ENCODE measurements around the gene GDPD5. TPM values are rescaled to one million over a fixed set of nuclear protein-coding genes. Genes with fewer than 3 reads are reported as not detected.

The GDPD5 gene
- total RNA-seq, 1 donor from 2014 or later, result 36.6 TPM

DNA sequence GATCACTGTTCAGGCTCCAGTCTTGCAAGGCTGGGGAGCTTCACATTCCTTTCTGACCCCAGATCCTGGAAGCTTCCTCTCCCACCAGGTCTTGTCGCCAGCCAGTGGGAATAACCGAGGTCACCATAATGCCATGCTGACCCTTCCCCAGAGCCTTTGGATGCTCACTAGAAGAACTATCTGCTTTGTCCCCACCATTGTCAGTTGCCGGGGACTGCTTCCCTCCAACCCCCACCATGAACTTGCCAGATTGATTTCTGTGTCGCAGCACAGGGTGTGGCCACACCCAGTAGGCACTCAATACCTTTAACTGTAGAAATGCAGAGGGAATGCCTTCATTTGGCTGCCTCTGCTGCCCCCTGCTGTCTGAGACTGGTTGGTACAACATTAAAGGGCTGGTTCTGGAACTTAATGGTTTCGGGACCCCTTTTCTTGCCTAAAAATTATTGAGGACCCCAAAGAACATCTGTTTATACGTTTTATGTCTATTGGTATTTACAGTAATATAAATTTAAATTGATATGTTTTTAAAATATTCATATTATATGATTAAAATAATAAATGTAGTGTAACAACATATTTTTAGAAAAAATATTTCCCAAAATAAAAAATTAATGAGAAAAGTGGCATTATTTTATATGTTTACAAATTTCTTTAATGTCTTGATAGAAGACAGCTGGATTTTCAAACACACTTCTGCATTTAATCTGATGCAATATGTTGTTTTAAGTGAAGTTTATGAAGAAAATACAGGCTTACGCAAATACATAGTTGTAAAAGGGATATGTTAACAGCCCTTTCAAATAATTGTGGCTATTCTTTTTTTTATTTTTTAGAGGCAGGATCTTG, 6.7 kb upstream of the GDPD5 start:
- TF ChIP-seq, protein P1, sequence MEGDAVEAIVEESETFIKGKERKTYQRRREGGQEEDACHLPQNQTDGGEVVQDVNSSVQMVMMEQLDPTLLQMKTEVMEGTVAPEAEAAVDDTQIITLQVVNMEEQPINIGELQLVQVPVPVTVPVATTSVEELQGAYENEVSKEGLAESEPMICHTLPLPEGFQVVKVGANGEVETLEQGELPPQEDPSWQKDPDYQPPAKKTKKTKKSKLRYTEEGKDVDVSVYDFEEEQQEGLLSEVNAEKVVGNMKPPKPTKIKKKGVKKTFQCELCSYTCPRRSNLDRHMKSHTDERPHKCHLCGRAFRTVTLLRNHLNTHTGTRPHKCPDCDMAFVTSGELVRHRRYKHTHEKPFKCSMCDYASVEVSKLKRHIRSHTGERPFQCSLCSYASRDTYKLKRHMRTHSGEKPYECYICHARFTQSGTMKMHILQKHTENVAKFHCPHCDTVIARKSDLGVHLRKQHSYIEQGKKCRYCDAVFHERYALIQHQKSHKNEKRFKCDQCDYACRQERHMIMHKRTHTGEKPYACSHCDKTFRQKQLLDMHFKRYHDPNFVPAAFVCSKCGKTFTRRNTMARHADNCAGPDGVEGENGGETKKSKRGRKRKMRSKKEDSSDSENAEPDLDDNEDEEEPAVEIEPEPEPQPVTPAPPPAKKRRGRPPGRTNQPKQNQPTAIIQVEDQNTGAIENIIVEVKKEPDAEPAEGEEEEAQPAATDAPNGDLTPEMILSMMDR (IDR thresholded peaks at IDR 0.05), result peak; percentile 88 to 97 (median 92)
- TF ChIP-seq POLR2AphosphoS5 (IDR thresholded peaks at IDR 0.05; ENCODE audit: insufficient read depth in 1 of 2, low read depth in 1 of 2) (peak in 1 of 2 donors; percentile 36), POLR2A (IDR thresholded peaks at IDR 0.05) (no peak)
- Histone ChIP-seq H3K4me1 (peaks cover 11% of the 10 kb centered on the region), H3K27ac (no peak overlapping the region), H3K9me3 (no peaks in the 10 kb centered on the region), H3K4me3 (no peak overlapping the region), H3K36me3 (no peaks in the 10 kb centered on the region), H3K27me3 (no peaks in the 10 kb centered on the region)
- intact Hi-C loops (cut with DNase I), result loop anchor here (2.0 kb wide), 1 partner anchor 88 kb away; no protein-coding TSS in a partner anchor
- DNase-seq (ENCODE audit: extremely low spot score in 2 of 2), result no peak

DNA sequence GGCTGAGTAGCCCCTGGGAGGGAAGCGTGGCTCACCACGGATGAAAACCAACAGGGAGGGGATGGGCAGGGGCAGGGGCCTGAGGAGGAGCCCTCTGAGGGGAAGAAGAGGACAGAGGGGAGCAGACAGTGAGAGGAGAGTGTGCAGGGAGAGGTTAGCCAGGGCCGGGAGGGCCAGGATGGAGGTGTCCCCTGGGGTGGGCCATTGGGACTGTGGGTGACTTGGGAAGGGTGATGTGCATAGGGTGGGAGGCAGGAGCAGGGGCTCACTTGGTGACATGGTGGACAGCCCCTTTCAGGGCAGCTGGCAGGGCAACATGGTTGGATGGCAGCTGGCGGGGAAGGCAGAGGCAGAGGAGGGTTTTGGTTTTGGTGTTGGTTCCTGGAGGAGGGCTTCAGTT, 5.6 kb upstream of the GDPD5 start:
- H3K4me1 ChIP-seq, result peaks cover 15% of the 10 kb centered on the region
- TF ChIP-seq POLR2AphosphoS5 (IDR thresholded peaks at IDR 0.05; ENCODE audit: insufficient read depth in 1 of 2, low read depth in 1 of 2) (no peak), POLR2A (IDR thresholded peaks at IDR 0.05) (no peak)
- TF ChIP-seq, protein P1 (IDR thresholded peaks at IDR 0.05), result no peak
- no peak for DNase-seq (ENCODE audit: extremely low spot score in 2 of 2)
- no peaks in the 10 kb centered on the region for H3K9me3 ChIP-seq
- intact Hi-C loops (cut with DNase I), result no loop called here
- no peak overlapping the region for H3K4me3 ChIP-seq
- H3K27ac ChIP-seq, result no peak overlapping the region
- no peaks in the 10 kb centered on the region for H3K36me3 ChIP-seq
- H3K27me3 ChIP-seq, result no peaks in the 10 kb centered on the region

DNA sequence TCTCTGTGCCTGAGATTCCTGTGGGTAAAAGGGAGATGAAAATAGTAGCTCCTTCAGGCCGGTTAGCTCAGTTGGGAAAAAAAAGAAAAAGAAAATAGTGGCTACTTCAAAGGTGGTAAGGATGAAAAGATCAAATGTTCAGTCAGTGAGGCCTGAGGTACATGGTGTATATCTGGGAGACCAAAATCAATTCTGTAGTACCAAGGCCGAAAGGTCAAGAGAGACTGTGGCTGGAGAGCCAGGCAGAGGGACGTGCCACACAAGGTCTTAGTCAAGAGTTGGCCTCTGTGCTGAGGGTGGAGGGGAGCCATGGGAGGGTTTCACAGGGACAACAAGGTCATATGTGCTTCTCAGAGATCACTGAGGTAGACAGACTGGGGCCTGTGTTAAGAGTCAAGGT, 4.8 kb upstream of the GDPD5 start:
- DNase-seq (ENCODE audit: extremely low spot score in 2 of 2), result no peak
- Histone ChIP-seq H3K4me3 (no peak overlapping the region), H3K27ac (no peak overlapping the region), H3K27me3 (no peaks in the 10 kb centered on the region), H3K9me3 (no peaks in the 10 kb centered on the region), H3K4me1 (peaks cover 19% of the 10 kb centered on the region), H3K36me3 (no peaks in the 10 kb centered on the region)
- intact Hi-C loops (cut with DNase I), result no loop called here
- TF ChIP-seq POLR2A (IDR thresholded peaks at IDR 0.05) (no peak), POLR2AphosphoS5 (IDR thresholded peaks at IDR 0.05; ENCODE audit: insufficient read depth in 1 of 2, low read depth in 1 of 2) (no peak)
- TF ChIP-seq, protein P1 (IDR thresholded peaks at IDR 0.05), result no peak

DNA sequence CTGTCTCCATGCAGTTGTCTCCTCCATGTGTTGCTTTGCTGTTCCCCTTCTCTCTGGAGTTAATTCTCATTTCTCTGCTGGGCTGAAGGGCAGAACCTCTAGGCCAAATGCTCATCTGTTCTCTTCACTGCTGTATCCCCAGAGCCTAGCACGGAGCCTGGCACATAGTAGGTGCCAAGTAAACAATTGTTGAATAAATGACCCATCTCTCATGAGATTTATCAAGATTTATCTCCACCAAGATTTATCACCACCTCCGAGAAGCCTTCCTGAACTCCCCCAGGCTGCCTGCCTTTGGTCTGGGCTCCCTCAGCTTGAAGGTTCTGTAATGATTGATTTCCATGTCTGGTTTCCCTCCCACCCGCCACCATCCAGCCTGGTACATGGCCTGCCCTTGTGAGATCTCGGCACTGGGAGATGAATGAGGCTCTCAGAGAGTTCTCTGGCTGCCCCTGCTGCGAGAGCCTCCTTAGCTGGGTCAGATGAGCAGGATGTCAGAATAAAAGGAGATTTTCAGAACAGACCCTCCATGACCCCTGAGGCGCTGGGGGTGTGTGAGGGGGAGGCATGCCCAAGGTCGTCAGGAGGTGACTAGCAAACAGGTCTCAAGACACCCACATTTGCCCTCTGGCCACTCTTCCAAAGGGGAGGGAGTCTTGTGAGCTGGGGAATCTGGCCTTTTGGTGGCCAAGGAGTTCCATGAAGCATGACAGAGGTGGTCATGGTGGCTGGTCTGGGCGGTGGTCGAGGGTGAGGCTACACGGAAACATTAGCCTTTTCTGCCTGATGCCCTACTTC, 2.4 kb upstream of the GDPD5 start:
- TF ChIP-seq POLR2A (IDR thresholded peaks at IDR 0.05), result no peak
- TF ChIP-seq POLR2AphosphoS5 (IDR thresholded peaks at IDR 0.05; ENCODE audit: insufficient read depth in 1 of 2, low read depth in 1 of 2), result no peak
- TF ChIP-seq, protein P1 (IDR thresholded peaks at IDR 0.05), result no peak
- no peak for DNase-seq (ENCODE audit: extremely low spot score in 2 of 2)
- H3K4me3 ChIP-seq, result no peak overlapping the region
- no peaks in the 10 kb centered on the region for H3K27me3 ChIP-seq
- intact Hi-C loops (cut with DNase I), result loop anchor here (10.0 kb wide), 1 partner anchor 243 kb away; no protein-coding TSS in a partner anchor
- H3K27ac ChIP-seq, result no peak overlapping the region
- H3K4me1 ChIP-seq, result peaks cover 33% of the 10 kb centered on the region
- H3K36me3 ChIP-seq, result no peaks in the 10 kb centered on the region
- no peaks in the 10 kb centered on the region for H3K9me3 ChIP-seq

All from vagina (tissue), 2 donors.